Upper lobe of left lung (tissue), 4 donors: ENCODE measurements around the gene SPTB.

ENCODE experiments used
- EP300 ChIP-seq, 4 donors: sonication (generic); formaldehyde crosslinking; IDR thresholded peaks; one replicate each; pipeline ENCODE4 v1.5.1; 2017; ENCODE audit warnings: antibody characterized with exemption in 4 of 4, control low read depth in 2 of 4
- TF ChIP-seq, protein P1 (sequence below), 6 experiments: fragments of 450-650 bp in 4 of 6; fragments of 200-600 bp in 2 of 6; sonication (generic) in 2 of 6; IDR thresholded peaks; one replicate each; pipeline ENCODE4 v1.5.1; 2016 to 2019; ENCODE audit warnings: antibody characterized with exemption in 6 of 6

DNA sequence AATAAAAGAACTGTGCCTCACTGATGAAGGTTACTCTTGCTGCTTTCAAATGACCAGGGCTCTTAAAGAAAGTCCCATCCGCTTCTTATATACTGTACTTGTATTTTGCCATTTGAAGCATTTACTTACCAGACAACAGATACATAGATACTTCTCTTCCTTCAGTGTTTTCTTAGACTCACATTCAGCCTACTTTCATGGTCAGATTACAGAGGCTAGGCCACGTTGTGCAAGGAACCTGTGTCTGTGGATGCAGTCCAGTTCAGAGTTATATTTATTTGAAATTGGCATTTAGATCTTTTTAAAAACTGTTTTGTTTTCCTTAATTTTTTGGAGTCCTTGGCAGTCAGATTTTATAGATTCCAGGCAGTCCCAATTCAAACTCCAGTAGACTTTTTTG is 40.8 kb upstream of the SPTB start:
- TF ChIP-seq, protein P1, sequence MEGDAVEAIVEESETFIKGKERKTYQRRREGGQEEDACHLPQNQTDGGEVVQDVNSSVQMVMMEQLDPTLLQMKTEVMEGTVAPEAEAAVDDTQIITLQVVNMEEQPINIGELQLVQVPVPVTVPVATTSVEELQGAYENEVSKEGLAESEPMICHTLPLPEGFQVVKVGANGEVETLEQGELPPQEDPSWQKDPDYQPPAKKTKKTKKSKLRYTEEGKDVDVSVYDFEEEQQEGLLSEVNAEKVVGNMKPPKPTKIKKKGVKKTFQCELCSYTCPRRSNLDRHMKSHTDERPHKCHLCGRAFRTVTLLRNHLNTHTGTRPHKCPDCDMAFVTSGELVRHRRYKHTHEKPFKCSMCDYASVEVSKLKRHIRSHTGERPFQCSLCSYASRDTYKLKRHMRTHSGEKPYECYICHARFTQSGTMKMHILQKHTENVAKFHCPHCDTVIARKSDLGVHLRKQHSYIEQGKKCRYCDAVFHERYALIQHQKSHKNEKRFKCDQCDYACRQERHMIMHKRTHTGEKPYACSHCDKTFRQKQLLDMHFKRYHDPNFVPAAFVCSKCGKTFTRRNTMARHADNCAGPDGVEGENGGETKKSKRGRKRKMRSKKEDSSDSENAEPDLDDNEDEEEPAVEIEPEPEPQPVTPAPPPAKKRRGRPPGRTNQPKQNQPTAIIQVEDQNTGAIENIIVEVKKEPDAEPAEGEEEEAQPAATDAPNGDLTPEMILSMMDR (IDR thresholded peaks at IDR 0.05): no peak
- TF ChIP-seq EP300 (IDR thresholded peaks at IDR 0.05): no peak
